ENCODE measurements around the gene RFC4. TPM values are rescaled to one million over a fixed set of nuclear protein-coding genes. Genes with fewer than 3 reads are reported as not detected.

The RFC4 gene
- total and polyA plus RNA-seq, 9 of the 15 experiments (the other 6 are each of a cell fraction or from before 2014, with no cell fraction given) = 105 to 227 (median 180) TPM

DNA sequence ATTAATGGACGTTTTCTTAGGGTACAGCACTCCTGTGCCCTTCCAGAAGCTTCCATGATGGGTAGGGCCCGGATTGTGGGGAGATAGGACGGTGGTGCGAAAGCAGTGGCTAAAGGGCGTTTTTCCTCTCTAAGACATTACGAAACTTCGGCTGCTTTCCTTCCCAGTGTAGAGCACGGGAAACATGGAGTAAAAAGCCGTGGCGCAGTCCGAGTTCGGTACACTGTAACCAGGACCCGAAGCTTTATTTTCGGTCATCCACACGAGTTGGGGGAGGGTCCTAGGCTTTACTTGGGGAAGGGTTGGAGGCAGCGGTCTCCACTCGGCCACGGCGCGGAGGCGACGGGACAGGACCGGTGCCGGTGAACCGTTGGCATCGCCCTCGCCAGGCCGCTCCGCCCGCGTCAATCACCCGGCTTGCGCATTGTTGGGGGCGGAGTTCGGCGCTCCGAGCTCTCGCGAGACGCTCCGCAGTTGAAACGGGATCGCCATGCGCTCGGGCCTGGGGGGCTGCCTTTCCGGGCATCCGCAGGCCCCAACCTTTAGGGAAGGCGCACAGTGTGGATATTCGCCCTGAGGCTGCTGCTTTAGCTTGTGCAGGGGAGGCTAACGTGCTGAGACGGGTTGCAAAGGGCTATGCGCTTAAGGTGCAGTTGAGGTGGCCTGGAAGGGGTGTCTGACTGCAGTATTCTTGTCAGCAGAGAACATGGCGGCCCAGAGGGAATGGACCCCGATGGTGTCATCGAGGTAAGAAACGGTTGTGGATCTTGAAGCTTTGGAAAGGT, 22.4 kb downstream of the RFC4 start (continued):
- TF ChIP-seq, protein P1, sequence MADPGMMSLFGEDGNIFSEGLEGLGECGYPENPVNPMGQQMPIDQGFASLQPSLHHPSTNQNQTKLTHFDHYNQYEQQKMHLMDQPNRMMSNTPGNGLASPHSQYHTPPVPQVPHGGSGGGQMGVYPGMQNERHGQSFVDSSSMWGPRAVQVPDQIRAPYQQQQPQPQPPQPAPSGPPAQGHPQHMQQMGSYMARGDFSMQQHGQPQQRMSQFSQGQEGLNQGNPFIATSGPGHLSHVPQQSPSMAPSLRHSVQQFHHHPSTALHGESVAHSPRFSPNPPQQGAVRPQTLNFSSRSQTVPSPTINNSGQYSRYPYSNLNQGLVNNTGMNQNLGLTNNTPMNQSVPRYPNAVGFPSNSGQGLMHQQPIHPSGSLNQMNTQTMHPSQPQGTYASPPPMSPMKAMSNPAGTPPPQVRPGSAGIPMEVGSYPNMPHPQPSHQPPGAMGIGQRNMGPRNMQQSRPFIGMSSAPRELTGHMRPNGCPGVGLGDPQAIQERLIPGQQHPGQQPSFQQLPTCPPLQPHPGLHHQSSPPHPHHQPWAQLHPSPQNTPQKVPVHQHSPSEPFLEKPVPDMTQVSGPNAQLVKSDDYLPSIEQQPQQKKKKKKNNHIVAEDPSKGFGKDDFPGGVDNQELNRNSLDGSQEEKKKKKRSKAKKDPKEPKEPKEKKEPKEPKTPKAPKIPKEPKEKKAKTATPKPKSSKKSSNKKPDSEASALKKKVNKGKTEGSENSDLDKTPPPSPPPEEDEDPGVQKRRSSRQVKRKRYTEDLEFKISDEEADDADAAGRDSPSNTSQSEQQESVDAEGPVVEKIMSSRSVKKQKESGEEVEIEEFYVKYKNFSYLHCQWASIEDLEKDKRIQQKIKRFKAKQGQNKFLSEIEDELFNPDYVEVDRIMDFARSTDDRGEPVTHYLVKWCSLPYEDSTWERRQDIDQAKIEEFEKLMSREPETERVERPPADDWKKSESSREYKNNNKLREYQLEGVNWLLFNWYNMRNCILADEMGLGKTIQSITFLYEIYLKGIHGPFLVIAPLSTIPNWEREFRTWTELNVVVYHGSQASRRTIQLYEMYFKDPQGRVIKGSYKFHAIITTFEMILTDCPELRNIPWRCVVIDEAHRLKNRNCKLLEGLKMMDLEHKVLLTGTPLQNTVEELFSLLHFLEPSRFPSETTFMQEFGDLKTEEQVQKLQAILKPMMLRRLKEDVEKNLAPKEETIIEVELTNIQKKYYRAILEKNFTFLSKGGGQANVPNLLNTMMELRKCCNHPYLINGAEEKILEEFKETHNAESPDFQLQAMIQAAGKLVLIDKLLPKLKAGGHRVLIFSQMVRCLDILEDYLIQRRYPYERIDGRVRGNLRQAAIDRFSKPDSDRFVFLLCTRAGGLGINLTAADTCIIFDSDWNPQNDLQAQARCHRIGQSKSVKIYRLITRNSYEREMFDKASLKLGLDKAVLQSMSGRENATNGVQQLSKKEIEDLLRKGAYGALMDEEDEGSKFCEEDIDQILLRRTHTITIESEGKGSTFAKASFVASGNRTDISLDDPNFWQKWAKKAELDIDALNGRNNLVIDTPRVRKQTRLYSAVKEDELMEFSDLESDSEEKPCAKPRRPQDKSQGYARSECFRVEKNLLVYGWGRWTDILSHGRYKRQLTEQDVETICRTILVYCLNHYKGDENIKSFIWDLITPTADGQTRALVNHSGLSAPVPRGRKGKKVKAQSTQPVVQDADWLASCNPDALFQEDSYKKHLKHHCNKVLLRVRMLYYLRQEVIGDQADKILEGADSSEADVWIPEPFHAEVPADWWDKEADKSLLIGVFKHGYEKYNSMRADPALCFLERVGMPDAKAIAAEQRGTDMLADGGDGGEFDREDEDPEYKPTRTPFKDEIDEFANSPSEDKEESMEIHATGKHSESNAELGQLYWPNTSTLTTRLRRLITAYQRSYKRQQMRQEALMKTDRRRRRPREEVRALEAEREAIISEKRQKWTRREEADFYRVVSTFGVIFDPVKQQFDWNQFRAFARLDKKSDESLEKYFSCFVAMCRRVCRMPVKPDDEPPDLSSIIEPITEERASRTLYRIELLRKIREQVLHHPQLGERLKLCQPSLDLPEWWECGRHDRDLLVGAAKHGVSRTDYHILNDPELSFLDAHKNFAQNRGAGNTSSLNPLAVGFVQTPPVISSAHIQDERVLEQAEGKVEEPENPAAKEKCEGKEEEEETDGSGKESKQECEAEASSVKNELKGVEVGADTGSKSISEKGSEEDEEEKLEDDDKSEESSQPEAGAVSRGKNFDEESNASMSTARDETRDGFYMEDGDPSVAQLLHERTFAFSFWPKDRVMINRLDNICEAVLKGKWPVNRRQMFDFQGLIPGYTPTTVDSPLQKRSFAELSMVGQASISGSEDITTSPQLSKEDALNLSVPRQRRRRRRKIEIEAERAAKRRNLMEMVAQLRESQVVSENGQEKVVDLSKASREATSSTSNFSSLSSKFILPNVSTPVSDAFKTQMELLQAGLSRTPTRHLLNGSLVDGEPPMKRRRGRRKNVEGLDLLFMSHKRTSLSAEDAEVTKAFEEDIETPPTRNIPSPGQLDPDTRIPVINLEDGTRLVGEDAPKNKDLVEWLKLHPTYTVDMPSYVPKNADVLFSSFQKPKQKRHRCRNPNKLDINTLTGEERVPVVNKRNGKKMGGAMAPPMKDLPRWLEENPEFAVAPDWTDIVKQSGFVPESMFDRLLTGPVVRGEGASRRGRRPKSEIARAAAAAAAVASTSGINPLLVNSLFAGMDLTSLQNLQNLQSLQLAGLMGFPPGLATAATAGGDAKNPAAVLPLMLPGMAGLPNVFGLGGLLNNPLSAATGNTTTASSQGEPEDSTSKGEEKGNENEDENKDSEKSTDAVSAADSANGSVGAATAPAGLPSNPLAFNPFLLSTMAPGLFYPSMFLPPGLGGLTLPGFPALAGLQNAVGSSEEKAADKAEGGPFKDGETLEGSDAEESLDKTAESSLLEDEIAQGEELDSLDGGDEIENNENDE (IDR thresholded peaks at IDR 0.05; ENCODE audit: low read depth, low read length) = no peak
- no peak for TF ChIP-seq RAD51 (IDR thresholded peaks at IDR 0.05; ENCODE audit: borderline replicate concordance, low read depth)
- TF ChIP-seq, protein P2, sequence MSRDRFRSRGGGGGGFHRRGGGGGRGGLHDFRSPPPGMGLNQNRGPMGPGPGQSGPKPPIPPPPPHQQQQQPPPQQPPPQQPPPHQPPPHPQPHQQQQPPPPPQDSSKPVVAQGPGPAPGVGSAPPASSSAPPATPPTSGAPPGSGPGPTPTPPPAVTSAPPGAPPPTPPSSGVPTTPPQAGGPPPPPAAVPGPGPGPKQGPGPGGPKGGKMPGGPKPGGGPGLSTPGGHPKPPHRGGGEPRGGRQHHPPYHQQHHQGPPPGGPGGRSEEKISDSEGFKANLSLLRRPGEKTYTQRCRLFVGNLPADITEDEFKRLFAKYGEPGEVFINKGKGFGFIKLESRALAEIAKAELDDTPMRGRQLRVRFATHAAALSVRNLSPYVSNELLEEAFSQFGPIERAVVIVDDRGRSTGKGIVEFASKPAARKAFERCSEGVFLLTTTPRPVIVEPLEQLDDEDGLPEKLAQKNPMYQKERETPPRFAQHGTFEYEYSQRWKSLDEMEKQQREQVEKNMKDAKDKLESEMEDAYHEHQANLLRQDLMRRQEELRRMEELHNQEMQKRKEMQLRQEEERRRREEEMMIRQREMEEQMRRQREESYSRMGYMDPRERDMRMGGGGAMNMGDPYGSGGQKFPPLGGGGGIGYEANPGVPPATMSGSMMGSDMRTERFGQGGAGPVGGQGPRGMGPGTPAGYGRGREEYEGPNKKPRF (IDR thresholded peaks at IDR 0.05; ENCODE audit: low read depth, low read length) = no peak
- TF ChIP-seq ZNF644 (tag; IDR thresholded peaks at IDR 0.05; ENCODE audit: low read depth) = no peak
- TF ChIP-seq, protein P3, sequence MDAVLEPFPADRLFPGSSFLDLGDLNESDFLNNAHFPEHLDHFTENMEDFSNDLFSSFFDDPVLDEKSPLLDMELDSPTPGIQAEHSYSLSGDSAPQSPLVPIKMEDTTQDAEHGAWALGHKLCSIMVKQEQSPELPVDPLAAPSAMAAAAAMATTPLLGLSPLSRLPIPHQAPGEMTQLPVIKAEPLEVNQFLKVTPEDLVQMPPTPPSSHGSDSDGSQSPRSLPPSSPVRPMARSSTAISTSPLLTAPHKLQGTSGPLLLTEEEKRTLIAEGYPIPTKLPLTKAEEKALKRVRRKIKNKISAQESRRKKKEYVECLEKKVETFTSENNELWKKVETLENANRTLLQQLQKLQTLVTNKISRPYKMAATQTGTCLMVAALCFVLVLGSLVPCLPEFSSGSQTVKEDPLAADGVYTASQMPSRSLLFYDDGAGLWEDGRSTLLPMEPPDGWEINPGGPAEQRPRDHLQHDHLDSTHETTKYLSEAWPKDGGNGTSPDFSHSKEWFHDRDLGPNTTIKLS (IDR thresholded peaks at IDR 0.05; ENCODE audit: borderline replicate concordance, low read depth) = peak; percentile 41
- no peak for TF ChIP-seq XRCC4 (IDR thresholded peaks at IDR 0.05; ENCODE audit: extremely low read depth, insufficient read depth, insufficient read length)
- peak; percentile 20 for TF ChIP-seq SAP30 (IDR thresholded peaks at IDR 0.05; ENCODE audit: borderline replicate concordance, insufficient read depth, low read depth, low read length, poor library complexity, severe bottlenecking)
- TF ChIP-seq, protein P4, sequence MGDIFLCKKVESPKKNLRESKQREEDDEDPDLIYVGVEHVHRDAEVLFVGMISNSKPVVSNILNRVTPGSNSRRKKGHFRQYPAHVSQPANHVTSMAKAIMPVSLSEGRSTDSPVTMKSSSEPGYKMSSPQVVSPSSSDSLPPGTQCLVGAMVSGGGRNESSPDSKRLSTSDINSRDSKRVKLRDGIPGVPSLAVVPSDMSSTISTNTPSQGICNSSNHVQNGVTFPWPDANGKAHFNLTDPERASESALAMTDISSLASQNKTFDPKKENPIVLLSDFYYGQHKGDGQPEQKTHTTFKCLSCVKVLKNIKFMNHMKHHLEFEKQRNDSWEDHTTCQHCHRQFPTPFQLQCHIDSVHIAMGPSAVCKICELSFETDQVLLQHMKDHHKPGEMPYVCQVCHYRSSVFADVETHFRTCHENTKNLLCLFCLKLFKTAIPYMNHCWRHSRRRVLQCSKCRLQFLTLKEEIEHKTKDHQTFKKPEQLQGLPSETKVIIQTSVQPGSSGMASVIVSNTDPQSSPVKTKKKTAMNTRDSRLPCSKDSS (IDR thresholded peaks at IDR 0.05; ENCODE audit: low read depth, partially characterized antibody) = no peak

Data from K562 (cell line).